ENCODE results near the gene NOC4L.
"Not testable (repeated sequence)": the region's sequence is repeated elsewhere in the genome, so short reads cannot be mapped to it uniquely, and the experiment has no call there.

NOC4L gene

GRCh38 chr12:132182206-132182710 lies 38.0 kb downstream of the NOC4L start:
- no peak for DNase-seq (ENCODE audit: low spot score)

- no peak for DNase-seq (ENCODE audit: low spot score)
Observed at GRCh38 chr12:132182711-132183365, 38.6 kb downstream of the NOC4L start.

GRCh38 chr12:132185705-132186104 lies 41.4 kb downstream of the NOC4L start:
- DNase-seq (ENCODE audit: low spot score): no peak

- no peak for DNase-seq (ENCODE audit: low spot score)
Observed at GRCh38 chr12:132186208-132186856, 42.1 kb downstream of the NOC4L start.

- no peak for DNase-seq (ENCODE audit: low spot score)
Observed at GRCh38 chr12:132186857-132187620, 42.8 kb downstream of the NOC4L start.

- DNase-seq (ENCODE audit: low spot score): no peak
Observed at GRCh38 chr12:132187646-132188450, 43.6 kb downstream of the NOC4L start.

GRCh38 chr12:132188451-132188901 lies 44.2 kb downstream of the NOC4L start:
- DNase-seq (ENCODE audit: low spot score): no peak

GRCh38 chr12:132188916-132189325 lies 44.7 kb downstream of the NOC4L start:
- DNase-seq (ENCODE audit: low spot score): no peak

GRCh38 chr12:132189378-132190011 lies 45.2 kb downstream of the NOC4L start:
- DNase-seq (ENCODE audit: low spot score): peak; percentile 94

GRCh38 chr12:132190012-132190755 lies 45.9 kb downstream of the NOC4L start:
- peak; percentile 15 for DNase-seq (ENCODE audit: low spot score)

GRCh38 chr12:132190834-132191500 lies 46.7 kb downstream of the NOC4L start:
- DNase-seq (ENCODE audit: low spot score): peak; percentile 37

- DNase-seq (ENCODE audit: low spot score): no peak
Observed at GRCh38 chr12:132191715-132192553, 47.7 kb downstream of the NOC4L start.

GRCh38 chr12:132194056-132194455 lies 49.8 kb downstream of the NOC4L start:
- no peak for DNase-seq (ENCODE audit: low spot score)

- no peak for DNase-seq (ENCODE audit: low spot score)
Observed at GRCh38 chr12:132194556-132194955, 50.3 kb downstream of the NOC4L start.

GRCh38 chr12:132195242-132195641 lies 51.0 kb downstream of the NOC4L start:
- DNase-seq (ENCODE audit: low spot score): not testable (repeated sequence)

- no peak for DNase-seq (ENCODE audit: low spot score)
Observed at GRCh38 chr12:132196038-132196872, 52.0 kb downstream of the NOC4L start.

GRCh38 chr12:132196873-132197390 lies 52.7 kb downstream of the NOC4L start:
- DNase-seq (ENCODE audit: low spot score): no peak

All from RKO (cell line).